Heart left ventricle (tissue), 16 donors: ENCODE results near the gene LTB. TPM values are rescaled to one million over a fixed set of nuclear protein-coding genes. Genes with fewer than 3 reads are reported as not detected.

Experiments used
- ATAC-seq, 4 donors: fragments of 200-7000 bp; cut with Tn5 transposase; one replicate each; pipeline ENCODE4 v1.9.1; 2020 to 2022; ENCODE audit warnings: moderate library complexity in 4 of 4, mild to moderate bottlenecking in 3 of 4, moderate number of reproducible peaks in 1 of 4
- DNase-seq, 5 donors: peaks; one replicate each; pipeline ENCODE4 v3.0.0-alpha.2; 2020
- H3K27ac ChIP-seq, 12 donors: fragments of 200-600 bp; sonication (generic) in 4 of 12; one replicate each; pipeline versions ENCODE4 v1.5.0 to v1.8.0; 2016 to 2022; ENCODE audit warnings: mild to moderate bottlenecking in 2 of 12
- H3K27me3 ChIP-seq, 9 donors: fragments of 200-600 bp; sonication (generic) in 2 of 9; one replicate each; pipeline versions ENCODE4 v1.5.1 to v1.8.0; 2016 to 2022; ENCODE audit warnings: mild to moderate bottlenecking in 3 of 9
- H3K36me3 ChIP-seq, 9 donors: fragments of 200-600 bp; sonication (generic) in 2 of 9; one replicate each; pipeline versions ENCODE4 v1.5.0 to v1.8.0; 2018 to 2022; ENCODE audit warnings: mild to moderate bottlenecking in 2 of 9
- H3K4me1 ChIP-seq, 12 donors: fragments of 200-600 bp; sonication (generic) in 4 of 12; one replicate each; pipeline versions ENCODE4 v1.5.0 to v1.8.0; 2016 to 2022; ENCODE audit warnings: mild to moderate bottlenecking in 3 of 12
- H3K4me3 ChIP-seq, 12 donors: fragments of 200-600 bp; sonication (generic) in 4 of 12; one replicate each; pipeline versions ENCODE4 v1.5.0 to v1.8.0; 2017 to 2022; ENCODE audit warnings: mild to moderate bottlenecking in 9 of 12, moderate library complexity in 4 of 12
- H3K9me3 ChIP-seq, 12 donors: fragments of 200-600 bp; sonication (generic) in 4 of 12; one replicate each; pipeline versions ENCODE4 v1.5.0 to v1.8.0; 2016 to 2022; ENCODE audit warnings: mild to moderate bottlenecking in 1 of 12
- CTCF ChIP-seq, 12 donors: fragments of 200-600 bp; sonication (generic) in 4 of 12; IDR thresholded peaks; one replicate each; pipeline versions ENCODE4 v1.5.0 to v1.8.0; 2018 to 2022; ENCODE audit warnings: antibody characterized with exemption in 12 of 12, mild to moderate bottlenecking in 5 of 12
- POLR2A ChIP-seq, 2 donors: fragments of 450-650 bp; IDR thresholded peaks; one replicate each; pipeline ENCODE4 v1.6.1; 2017; ENCODE audit warnings: antibody characterized with exemption in 2 of 2, mild to moderate bottlenecking in 2 of 2, moderate library complexity in 2 of 2
- WGBS, 4 donors: extraction: QIAGEN DNeasy Blood & Tissue Kit in 2 of 4; methylation state at CpG; one replicate each; pipeline versions ENCODE4 v1.1.5 to v1.1.7; 2013 to 2018; 5-methylcytosine and 5-hydroxymethylcytosine counted together
- intact Hi-C, 10 donors: fragments of 100-400 bp; cut with DNase I; formaldehyde crosslinking; loops; one replicate each; pipeline versions ENCODE4 v1.11.1 to v1.14.2; 2022
- polyA plus RNA-seq, 2 donors: library from polyadenylated mRNA; stranded (reverse); fragments of 200-250 nt; gene quantifications; one replicate each; pipeline ENCODE4 v1.2.3, GENCODE V29; 2013
- total RNA-seq, 9 donors: library from RNA; depleted of rRNA in 2 of 9; stranded (reverse); fragments of >200 nt in 2 of 9; fragmentation: NEBNext Ultra II Directional in 3 of 9; extraction: Animal tissue kit (Norgen Biotek cat#: 25700) in 3 of 9; gene quantifications; one replicate each; pipeline versions ENCODE4 v1.1.0 to v1.2.4, GENCODE V29; 2016 to 2023
- donor health status: ischemic (EF 13 %, LVEDD 7.1; RV severe dilation, severe dysfunction).
- donor health status: healthy with polysubstance abuse.
- donor health status: DM: no; HTN: yes; CAD: no.
- donor health status: DM: no; HTN: no; CAD: no.
- donor health status: ischemic (EF 25% LVEDD 6.9; RV normal size, moderate dysfunction).
- donor health status: ischemic (EF 25% LVEDD 5.7; RV mildly dilated, moderate dysfunction).
- donor health status: healthy.
- donor health status: DM: yes; HTN: yes; CAD: no.
- donor health status: ischemic (EF 35%, LVEDD 5.7; RV mildly dilated, moderate dysfunction).
- donor health status: nonischemic (EF 11% LVEDD 7.7; RV severe dilation, severe dysfunction).
- donor health status: DM: yes; HTN: yes; CAD: no.
- donor health status: PGD.
- donor health status: ischemic (EF 29% LVEDD 5.4; RV normal size, mild dysfunction).
- donor health status: nonischemic (EF 23%, LVEDD 6.1; RV moderate dilation, normal function).

The LTB gene
- total and polyA plus RNA-seq, 11 donors, result 0.30 to 15.6 (median 0.85) TPM; not detected in 4

GRCh38 chr6:31530659-31531058 lies 51.6 kb downstream of the LTB start:
- DNase-seq (no peak), ATAC-seq (no peak)
- no peak for TF ChIP-seq POLR2A (IDR thresholded peaks at IDR 0.05)
- no peak for TF ChIP-seq CTCF (IDR thresholded peaks at IDR 0.05)
- Histone ChIP-seq H3K36me3 (peaks cover 2 to 64% (median 63%) of the 10 kb centered on the region in 9 donors), H3K4me3 (no peak overlapping the region), H3K27ac (no peak overlapping the region), H3K27me3 (no peaks in the 10 kb centered on the region), H3K9me3 (no peaks in the 10 kb centered on the region), H3K4me1 (peaks cover 0 to 8% (median 0%) of the 10 kb centered on the region in 12 donors)
- 64 to 75% (median 70%) methylated on average over 5 to 6 of the region's 6 CpGs for WGBS, 4 donors
- intact Hi-C loops, result loop anchor here in 1 of 10 donors (5.0 kb wide), 1 partner anchor 38 kb away; no protein-coding TSS in a partner anchor

Other genes starting within 250 kb of the LTB start
Only the 30 nearest of the 35 such genes appear.
- 10 to 100 TPM in 7 of 9 donors, 1 to 10 TPM in 2; 8.9 to 21.0 (median 11.5) TPM for gene MICA, start 178.8 kb downstream of the LTB start, total RNA-seq
- 10 to 100 TPM in 1 of 2 donors, 1 to 10 TPM in 1; 8.5 to 48.4 TPM for gene MICA, start 178.8 kb downstream of the LTB start, polyA plus RNA-seq
- gene MICB, start 84.3 kb downstream of the LTB start, total RNA-seq, result 1 to 10 TPM; 1.1 to 8.8 (median 1.5) TPM
- gene MICB, start 84.3 kb downstream of the LTB start, polyA plus RNA-seq, result 1 to 10 TPM in 1 of 2 donors, under 1 TPM in 1; 0.84 to 1.3 TPM
- gene MCCD1, start 53.5 kb downstream of the LTB start, total RNA-seq, result not detected
- gene MCCD1, start 53.5 kb downstream of the LTB start, polyA plus RNA-seq, result not detected
- gene DDX39B, start 40.4 kb downstream of the LTB start, total RNA-seq, result 100 to 1,000 TPM; 122 to 209 (median 164) TPM
- gene DDX39B, start 40.4 kb downstream of the LTB start, polyA plus RNA-seq, result 100 to 1,000 TPM; 162 to 193 TPM
- 1 to 10 TPM; 1.1 to 3.5 (median 1.4) TPM for gene ATP6V1G2, start 35.8 kb downstream of the LTB start, total RNA-seq
- gene ATP6V1G2, start 35.8 kb downstream of the LTB start, polyA plus RNA-seq, result 1 to 10 TPM; 1.3 to 2.2 TPM
- 10 to 100 TPM in 8 of 9 donors, 1 to 10 TPM in 1; 10.0 to 17.8 (median 12.4) TPM for gene NFKBIL1, start 34.8 kb downstream of the LTB start, total RNA-seq
- 10 to 100 TPM; 18.2 to 22.9 TPM for gene NFKBIL1, start 34.8 kb downstream of the LTB start, polyA plus RNA-seq
- under 1 TPM in 2 of 9 donors, not detected in 7; 0.18 to 0.64 TPM for gene LTA, start 10.1 kb downstream of the LTB start, total RNA-seq
- gene LTA, start 10.1 kb downstream of the LTB start, polyA plus RNA-seq, result under 1 TPM in 1 of 2 donors, not detected in 1; 0.07 TPM
- 1 to 10 TPM in 3 of 9 donors, under 1 TPM in 5, not detected in 1; 0.32 to 7.6 (median 0.51) TPM for gene TNF, start 6.9 kb downstream of the LTB start, total RNA-seq
- gene TNF, start 6.9 kb downstream of the LTB start, polyA plus RNA-seq, result under 1 TPM; 0.15 to 0.32 TPM
- 10 to 100 TPM in 2 of 9 donors, 1 to 10 TPM in 6, not detected in 1; 1.6 to 58.0 (median 3.7) TPM for gene LST1, start 3.9 kb upstream of the LTB start, total RNA-seq
- gene LST1, start 3.9 kb upstream of the LTB start, polyA plus RNA-seq, result 1 to 10 TPM; 2.3 to 5.2 TPM
- 1 to 10 TPM in 1 of 9 donors, under 1 TPM in 1, not detected in 7; 1.00 to 2.5 TPM for gene NCR3, start 10.6 kb upstream of the LTB start, total RNA-seq
- gene NCR3, start 10.6 kb upstream of the LTB start, polyA plus RNA-seq, result not detected
- gene AIF1, start 32.8 kb upstream of the LTB start, total RNA-seq, result 100 to 1,000 TPM in 1 of 9 donors, 10 to 100 TPM in 3, 1 to 10 TPM in 5; 5.7 to 120 (median 9.5) TPM
- 10 to 100 TPM in 1 of 2 donors, 1 to 10 TPM in 1; 6.7 to 18.4 TPM for gene AIF1, start 32.8 kb upstream of the LTB start, polyA plus RNA-seq
- gene PRRC2A, start 38.3 kb upstream of the LTB start, total RNA-seq, result 100 to 1,000 TPM in 4 of 9 donors, 10 to 100 TPM in 5; 75.1 to 119 (median 97.4) TPM
- 100 to 1,000 TPM in 1 of 2 donors, 10 to 100 TPM in 1; 88.1 to 111 TPM for gene PRRC2A, start 38.3 kb upstream of the LTB start, polyA plus RNA-seq
- gene BAG6, start 70.2 kb upstream of the LTB start, total RNA-seq, result 100 to 1,000 TPM; 265 to 499 (median 284) TPM
- 100 to 1,000 TPM; 307 to 378 TPM for gene BAG6, start 70.2 kb upstream of the LTB start, polyA plus RNA-seq
- gene APOM, start 73.5 kb upstream of the LTB start, total RNA-seq, result 1 to 10 TPM in 8 of 9 donors, under 1 TPM in 1; 0.54 to 4.3 (median 1.7) TPM
- gene APOM, start 73.5 kb upstream of the LTB start, polyA plus RNA-seq, result 1 to 10 TPM; 2.4 to 6.6 TPM
- gene C6orf47, start 78.4 kb upstream of the LTB start, total RNA-seq, result 10 to 100 TPM; 16.5 to 23.8 (median 20.0) TPM
- gene C6orf47, start 78.4 kb upstream of the LTB start, polyA plus RNA-seq, result 10 to 100 TPM; 19.4 to 30.9 TPM
- gene GPANK1, start 82.6 kb upstream of the LTB start, total RNA-seq, result 10 to 100 TPM; 15.9 to 29.8 (median 19.5) TPM
- 10 to 100 TPM; 19.5 to 24.5 TPM for gene GPANK1, start 82.6 kb upstream of the LTB start, polyA plus RNA-seq
- gene CSNK2B, start 83.7 kb upstream of the LTB start, total RNA-seq, result 100 to 1,000 TPM; 111 to 323 (median 116) TPM
- gene CSNK2B, start 83.7 kb upstream of the LTB start, polyA plus RNA-seq, result 100 to 1,000 TPM; 124 to 203 TPM
- 10 to 100 TPM in 1 of 9 donors, 1 to 10 TPM in 8; 1.4 to 12.0 (median 4.6) TPM for gene LY6G5B, start 87.6 kb upstream of the LTB start, total RNA-seq
- 1 to 10 TPM; 2.1 to 5.3 TPM for gene LY6G5B, start 87.6 kb upstream of the LTB start, polyA plus RNA-seq
- 1 to 10 TPM; 1.3 to 3.1 (median 2.2) TPM for gene LY6G5C, start 98.6 kb upstream of the LTB start, total RNA-seq
- 1 to 10 TPM; 1.4 to 3.0 TPM for gene LY6G5C, start 98.6 kb upstream of the LTB start, polyA plus RNA-seq
- 10 to 100 TPM; 24.2 to 54.7 (median 27.4) TPM for gene ABHD16A, start 120.9 kb upstream of the LTB start, total RNA-seq
- gene ABHD16A, start 120.9 kb upstream of the LTB start, polyA plus RNA-seq, result 10 to 100 TPM; 16.5 to 47.8 TPM
- gene LY6G6F, start 124.4 kb upstream of the LTB start, total RNA-seq, result not detected
- not detected for gene LY6G6F, start 124.4 kb upstream of the LTB start, polyA plus RNA-seq
- under 1 TPM in 1 of 9 donors, not detected in 8; 0.75 TPM for gene LY6G6D, start 132.9 kb upstream of the LTB start, total RNA-seq
- not detected for gene LY6G6D, start 132.9 kb upstream of the LTB start, polyA plus RNA-seq
- gene LY6G6C, start 139.3 kb upstream of the LTB start, total RNA-seq, result under 1 TPM in 1 of 9 donors, not detected in 8; 0.27 TPM
- not detected for gene LY6G6C, start 139.3 kb upstream of the LTB start, polyA plus RNA-seq
- gene MPIG6B, start 140.9 kb upstream of the LTB start, total RNA-seq, result under 1 TPM in 7 of 9 donors, not detected in 2; 0.19 to 1.00 (median 0.42) TPM
- under 1 TPM; 0.17 to 0.23 TPM for gene MPIG6B, start 140.9 kb upstream of the LTB start, polyA plus RNA-seq
- 10 to 100 TPM; 42.3 to 69.7 (median 53.2) TPM for gene DDAH2, start 146.9 kb upstream of the LTB start, total RNA-seq
- 10 to 100 TPM; 62.1 to 80.5 TPM for gene DDAH2, start 146.9 kb upstream of the LTB start, polyA plus RNA-seq
- 100 to 1,000 TPM in 6 of 9 donors, 10 to 100 TPM in 3; 72.5 to 310 (median 124) TPM for gene CLIC1, start 154.1 kb upstream of the LTB start, total RNA-seq
- 100 to 1,000 TPM in 1 of 2 donors, 10 to 100 TPM in 1; 68.0 to 392 TPM for gene CLIC1, start 154.1 kb upstream of the LTB start, polyA plus RNA-seq
- gene MSH5, start 157.6 kb upstream of the LTB start, total RNA-seq, result 1 to 10 TPM in 7 of 9 donors, under 1 TPM in 2; 0.44 to 8.4 (median 1.9) TPM
- 1 to 10 TPM; 1.0 to 2.3 TPM for gene MSH5, start 157.6 kb upstream of the LTB start, polyA plus RNA-seq
- 1 to 10 TPM in 1 of 9 donors, under 1 TPM in 2, not detected in 6; 0.73 to 1.5 (median 0.76) TPM for gene SAPCD1, start 180.2 kb upstream of the LTB start, total RNA-seq
- under 1 TPM; 0.35 to 0.50 TPM for gene SAPCD1, start 180.2 kb upstream of the LTB start, polyA plus RNA-seq
- 10 to 100 TPM in 7 of 9 donors, 1 to 10 TPM in 2; 8.0 to 25.8 (median 16.1) TPM for gene VWA7, start 194.9 kb upstream of the LTB start, total RNA-seq
- gene VWA7, start 194.9 kb upstream of the LTB start, polyA plus RNA-seq, result 1 to 10 TPM; 4.0 to 6.2 TPM
- gene VARS1, start 213.3 kb upstream of the LTB start, total RNA-seq, result 10 to 100 TPM; 18.6 to 61.8 (median 26.1) TPM
- 10 to 100 TPM; 21.9 to 54.6 TPM for gene VARS1, start 213.3 kb upstream of the LTB start, polyA plus RNA-seq